GM19023 (cell line): Measurements from ENCODE around the gene SLC24A1.
"Not testable (repeated sequence)": the region's sequence is repeated elsewhere in the genome, so short reads cannot be mapped to it uniquely, and the experiment has no call there.

Source experiments
- ATAC-seq: cut with Tn5 transposase; IDR thresholded peaks from one replicate; pipeline ENCODE4 v1.9.1; 2021; ENCODE audit warnings: mild to moderate bottlenecking, moderate library complexity; ENCODE audit not compliant: unreplicated experiment

SLC24A1 gene

GRCh38 chr15:65615887-65616286, 5.9 kb upstream of the SLC24A1 start:
- ATAC-seq = not testable (repeated sequence)

- no peak for ATAC-seq
Measured at GRCh38 chr15:65618560-65619109, 3.1 kb upstream of the SLC24A1 start.

GRCh38 chr15:65619626-65620290, 2.0 kb upstream of the SLC24A1 start:
- no peak for ATAC-seq

DNA sequence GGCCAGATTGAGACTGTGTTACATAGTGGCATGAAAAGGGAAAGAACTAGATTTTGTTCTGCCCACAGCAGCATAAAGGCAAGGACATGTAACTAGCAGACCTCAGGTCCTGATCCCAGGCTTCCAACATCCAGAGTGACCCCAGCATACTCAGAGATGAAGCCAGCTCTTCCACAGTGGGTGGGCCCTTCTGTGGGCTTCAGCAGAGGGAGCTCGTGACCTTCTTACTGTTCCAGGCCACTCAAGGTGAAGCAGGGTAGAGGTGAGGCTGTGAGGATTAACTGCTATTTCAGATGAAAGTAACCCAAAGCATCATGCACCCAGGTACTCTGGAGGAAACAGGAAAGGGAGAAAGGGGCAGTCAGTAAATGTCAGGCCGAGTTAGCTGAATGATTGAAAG, 905 bp upstream of the SLC24A1 start:
- ATAC-seq = no peak

DNA sequence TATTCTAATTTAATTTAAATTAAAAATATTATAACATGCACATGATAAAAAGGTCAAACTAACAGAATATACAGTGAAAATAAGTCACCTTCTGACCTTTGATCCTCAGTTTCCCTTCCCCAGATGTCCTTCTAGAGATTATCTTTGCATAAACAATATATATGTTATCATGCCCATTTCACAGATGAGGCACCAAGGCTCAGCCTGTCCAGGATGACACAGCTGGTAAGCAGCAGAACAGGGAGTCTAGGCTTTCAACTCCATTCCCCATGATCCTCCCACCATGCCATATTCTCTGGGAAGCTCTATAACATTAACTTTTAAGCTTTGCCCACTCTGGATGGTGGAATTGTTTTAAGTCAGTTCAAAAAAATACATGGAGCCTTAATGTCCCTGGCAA, 1.4 kb downstream of the SLC24A1 start:
- ATAC-seq = no peak

- ATAC-seq = no peak
Measured at GRCh38 chr15:65626856-65627255, 5.1 kb downstream of the SLC24A1 start.

DNA sequence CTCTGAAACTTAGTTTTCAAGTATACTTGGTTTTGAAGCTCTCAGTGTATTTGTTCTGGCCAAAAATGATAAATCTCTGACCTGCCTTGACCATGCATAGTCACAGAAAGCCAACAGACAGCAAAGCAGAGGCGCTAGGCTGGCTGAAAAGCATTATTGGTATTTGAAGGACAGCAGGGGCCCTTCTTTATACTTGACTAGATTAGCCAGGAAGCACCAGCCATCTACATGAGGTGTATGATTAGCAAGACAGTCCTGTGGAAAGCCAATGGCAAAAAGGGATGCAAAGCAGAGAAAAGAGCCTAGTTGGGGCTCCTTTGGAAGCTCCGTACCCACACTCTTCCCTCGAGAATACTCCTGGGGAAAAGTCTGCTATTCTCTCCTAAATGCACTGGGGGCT, 7.8 kb downstream of the SLC24A1 start:
- ATAC-seq = no peak

DNA sequence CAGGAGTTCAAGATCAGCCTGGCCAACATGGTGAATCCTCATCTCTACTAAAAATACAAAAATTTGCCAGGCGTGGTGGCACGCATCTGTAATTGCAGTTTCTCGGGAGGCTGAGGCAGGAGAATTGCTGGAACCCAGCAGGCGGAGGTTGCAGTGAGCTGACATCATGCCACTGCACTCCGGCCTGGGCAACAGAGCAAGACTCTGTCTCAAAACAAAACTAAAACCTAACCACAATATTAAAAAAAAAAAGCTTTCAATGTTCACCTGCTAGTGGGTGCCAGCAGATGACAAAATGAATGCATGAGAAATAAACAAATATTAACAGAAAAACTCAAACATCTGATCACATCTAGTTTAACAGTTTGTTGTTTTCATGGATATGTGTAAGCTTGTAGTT, 9.0 kb downstream of the SLC24A1 start:
- no peak for ATAC-seq

- no peak for ATAC-seq
Measured at GRCh38 chr15:65631503-65631902, 9.8 kb downstream of the SLC24A1 start.

DNA sequence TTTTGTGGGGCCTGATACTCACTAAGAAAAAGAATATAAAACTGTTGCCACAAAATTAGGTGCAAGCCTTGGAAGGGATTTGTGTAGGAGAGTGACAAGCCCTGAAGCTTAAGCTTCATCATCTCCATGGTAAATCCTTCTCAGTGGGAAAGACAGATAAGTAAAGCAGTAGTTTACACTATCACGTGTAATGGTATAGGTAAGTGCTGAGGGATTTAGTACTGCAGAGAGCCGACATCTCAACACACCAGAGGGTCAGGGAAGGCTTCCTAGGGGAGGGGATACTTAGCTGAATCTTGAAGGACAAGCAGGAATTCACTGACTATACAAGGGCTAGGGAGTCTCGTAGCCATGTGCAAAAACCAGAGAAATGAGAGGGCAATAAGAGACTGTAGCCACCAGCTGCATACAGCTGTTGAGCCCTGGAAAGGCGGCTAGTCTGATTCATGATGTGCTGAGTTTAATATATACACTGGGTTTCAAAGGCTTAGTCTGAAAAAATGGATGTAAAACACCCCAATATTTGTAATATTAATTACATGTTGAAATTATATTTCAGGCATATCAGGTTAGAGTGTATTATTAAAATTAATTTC, 11.1 kb downstream of the SLC24A1 start:
- no peak for ATAC-seq

DNA sequence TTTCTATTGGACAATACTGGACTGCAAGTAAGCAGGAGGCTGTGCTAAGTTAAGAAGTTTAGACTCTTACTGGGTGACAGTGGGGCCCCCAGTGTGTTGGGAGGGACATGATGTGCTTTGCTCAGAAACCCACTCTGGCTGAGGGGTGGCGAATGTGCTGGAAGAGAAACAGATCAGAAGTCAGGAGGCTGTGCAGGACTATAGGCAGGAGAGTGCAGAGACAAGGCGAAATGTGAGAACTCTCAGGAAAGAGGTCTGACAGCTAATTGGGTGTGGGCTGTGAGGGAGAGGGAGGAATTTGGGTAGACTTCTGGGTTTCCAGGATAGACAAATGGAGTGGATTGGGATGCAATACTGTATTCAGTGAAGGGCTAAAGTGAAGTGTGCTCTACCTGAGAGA, 12.0 kb downstream of the SLC24A1 start:
- no peak for ATAC-seq

DNA sequence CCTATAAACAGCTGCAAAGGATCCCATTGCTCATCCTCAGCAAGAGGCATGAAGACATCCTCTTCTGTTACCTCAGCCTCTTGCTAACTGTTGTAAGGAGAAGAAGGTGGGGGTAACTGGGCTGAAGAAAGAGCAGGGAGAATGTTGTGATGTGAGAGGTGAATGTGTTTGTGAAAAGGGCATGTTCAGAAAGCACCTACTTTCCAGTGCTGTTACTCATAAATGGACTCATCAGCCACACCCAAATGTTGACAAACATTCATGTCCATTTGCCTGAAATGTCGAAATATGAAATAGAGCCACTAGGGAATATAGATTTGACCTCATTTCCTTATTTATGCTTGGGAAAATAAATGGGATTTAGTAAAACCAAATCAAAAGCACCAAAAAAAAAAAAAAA, 12.6 kb downstream of the SLC24A1 start:
- no peak for ATAC-seq

GRCh38 chr15:65638109-65638508, 16.4 kb downstream of the SLC24A1 start:
- no peak for ATAC-seq

GRCh38 chr15:65638681-65639089, 16.9 kb downstream of the SLC24A1 start:
- ATAC-seq = no peak

GRCh38 chr15:65639509-65639908, 17.8 kb downstream of the SLC24A1 start:
- no peak for ATAC-seq

DNA sequence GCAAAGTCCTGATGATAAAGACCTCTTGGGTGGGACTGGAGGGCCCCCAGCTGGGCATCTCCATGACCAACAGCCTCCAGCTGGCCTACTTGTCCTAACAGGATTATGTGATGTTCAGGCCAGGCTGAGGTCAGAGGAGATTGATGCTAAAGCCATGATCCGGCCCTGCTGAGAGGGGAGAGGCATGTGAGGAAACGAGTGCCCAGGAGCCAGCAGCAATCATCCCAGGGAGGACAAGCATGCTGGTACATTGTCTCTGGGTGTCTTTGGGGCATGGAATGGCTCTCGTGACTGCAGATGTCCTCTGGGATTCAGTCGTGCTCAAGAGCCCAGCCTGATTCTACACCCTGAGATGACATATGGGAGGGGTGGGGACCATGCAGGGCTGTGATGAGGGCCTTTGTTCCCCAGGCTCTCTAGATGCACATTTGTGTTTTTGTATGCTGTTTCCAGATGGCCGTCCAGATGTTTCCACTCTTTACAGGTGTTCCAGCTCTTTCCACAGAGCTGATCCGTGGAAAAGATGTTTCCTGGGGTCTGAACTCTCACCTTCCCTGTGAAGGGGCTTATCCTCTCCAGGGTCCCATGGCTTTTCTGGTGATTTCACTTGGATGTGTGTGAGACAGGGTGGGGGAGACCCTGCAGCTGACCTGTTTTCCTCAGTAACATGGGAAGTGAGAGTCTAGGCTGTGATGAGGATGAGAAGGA, 20.2 kb downstream of the SLC24A1 start:
- no peak for ATAC-seq

DNA sequence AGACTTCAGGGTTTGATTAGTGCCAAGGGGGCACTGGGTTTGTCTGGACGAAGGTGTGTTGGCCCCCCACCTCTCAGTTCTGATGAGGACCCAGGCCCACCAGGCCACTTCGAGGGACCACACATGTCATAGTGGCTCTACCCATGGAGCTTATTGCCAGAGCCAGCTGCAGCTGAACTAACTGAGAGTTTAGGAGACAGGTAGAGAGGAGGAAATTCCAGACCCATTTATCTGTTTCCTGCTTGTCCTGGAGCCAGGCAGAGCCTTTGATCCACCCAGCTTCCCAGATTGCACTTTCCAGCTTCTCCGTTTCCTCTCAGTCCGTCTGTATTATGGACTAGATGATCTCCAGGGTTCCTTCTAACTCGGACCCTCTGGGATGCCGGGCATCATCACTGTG, 20.9 kb downstream of the SLC24A1 start:
- no peak for ATAC-seq

DNA sequence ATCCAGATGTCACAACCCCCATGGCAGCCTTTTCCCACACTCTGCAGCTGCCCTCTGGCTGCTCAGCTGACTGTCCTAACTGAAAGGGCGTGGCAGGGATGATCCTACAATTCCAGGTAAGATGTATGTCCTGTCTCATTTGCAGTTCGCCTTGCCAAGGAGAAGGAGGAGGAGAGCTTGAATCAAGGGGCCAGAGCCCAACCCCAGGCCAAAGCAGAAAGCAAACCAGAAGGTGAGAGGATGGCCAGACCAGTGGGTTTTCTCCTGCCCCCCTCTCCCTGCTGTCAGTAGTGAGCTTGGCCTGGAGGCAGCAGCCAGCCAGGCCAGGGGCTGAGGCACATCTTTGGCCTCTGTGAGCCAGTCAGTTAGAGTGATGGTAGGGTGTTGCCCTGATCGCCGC, 22.5 kb downstream of the SLC24A1 start:
- ATAC-seq = no peak

DNA sequence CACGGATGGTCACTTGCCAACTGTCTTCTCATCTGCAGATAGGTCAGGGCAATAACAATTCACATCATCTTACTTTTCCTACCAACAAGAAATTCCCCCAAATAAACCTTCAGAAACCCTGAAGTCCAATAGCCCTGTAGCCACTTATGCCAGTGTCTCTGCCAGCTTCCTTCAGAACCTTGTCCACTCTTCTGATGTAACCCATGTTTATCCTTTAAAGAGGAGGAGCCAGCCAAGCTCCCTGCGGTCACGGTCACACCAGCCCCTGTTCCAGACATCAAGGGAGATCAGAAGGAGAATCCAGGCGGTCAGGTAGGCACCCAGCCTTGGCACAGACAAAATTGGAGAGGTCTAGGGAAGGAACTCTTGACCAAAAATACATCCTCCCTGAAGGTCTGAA, 23.7 kb downstream of the SLC24A1 start:
- ATAC-seq = no peak

GRCh38 chr15:65646486-65646885, 24.7 kb downstream of the SLC24A1 start:
- ATAC-seq = no peak

- no peak for ATAC-seq
Measured at GRCh38 chr15:65650312-65651041, 28.7 kb downstream of the SLC24A1 start.

DNA sequence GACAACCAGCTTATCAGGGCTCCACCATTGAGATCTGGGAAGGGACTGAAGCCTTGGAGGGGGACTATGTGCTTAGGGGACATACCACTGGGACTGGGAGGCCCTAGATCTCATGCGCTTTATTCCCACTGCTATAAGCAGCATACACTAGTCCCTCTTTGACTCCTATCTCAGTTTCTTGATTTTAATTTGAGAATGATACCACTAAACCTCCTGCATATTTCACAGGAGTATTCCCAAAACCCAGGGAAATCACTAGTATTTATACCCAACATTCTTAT, 29.2 kb downstream of the SLC24A1 start:
- no peak for ATAC-seq
